GM21423 (cell line): ENCODE results near the gene TULP1.
"Not testable (repeated sequence)": the region's sequence is repeated elsewhere in the genome, so short reads cannot be mapped to it uniquely, and the experiment has no call there.

Source experiments
- ATAC-seq: cut with Tn5 transposase; IDR thresholded peaks from one replicate; pipeline ENCODE4 v1.9.1; 2021; ENCODE audit warnings: mild to moderate bottlenecking, moderate library complexity; ENCODE audit not compliant: unreplicated experiment

The TULP1 gene

DNA sequence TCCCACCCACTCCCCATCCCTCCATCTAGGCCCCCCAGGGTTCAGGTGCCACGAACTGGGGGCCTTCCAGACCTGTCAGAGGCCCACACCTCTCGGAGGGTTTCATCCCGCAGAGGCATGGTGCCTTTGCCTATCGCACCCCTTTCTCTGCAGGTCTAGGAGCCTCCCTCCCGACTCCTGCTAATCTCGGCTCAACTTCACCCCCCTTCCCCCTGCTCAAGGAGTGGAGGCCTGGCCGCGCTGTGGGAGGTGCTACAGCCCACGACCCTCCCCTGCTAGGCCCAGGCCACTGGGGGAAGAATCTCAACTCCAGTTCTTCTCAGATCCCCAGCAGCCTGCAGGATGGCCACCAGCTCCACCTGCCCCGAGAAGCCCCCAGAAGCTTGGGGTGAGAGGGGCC, at the start of gene TULP1:
TULP1 (minus strand) TSS at position 157 of the 400 bp plus-strand sequence; CDS start at position 119, 38 bp downstream.
- ATAC-seq, result no peak

DNA sequence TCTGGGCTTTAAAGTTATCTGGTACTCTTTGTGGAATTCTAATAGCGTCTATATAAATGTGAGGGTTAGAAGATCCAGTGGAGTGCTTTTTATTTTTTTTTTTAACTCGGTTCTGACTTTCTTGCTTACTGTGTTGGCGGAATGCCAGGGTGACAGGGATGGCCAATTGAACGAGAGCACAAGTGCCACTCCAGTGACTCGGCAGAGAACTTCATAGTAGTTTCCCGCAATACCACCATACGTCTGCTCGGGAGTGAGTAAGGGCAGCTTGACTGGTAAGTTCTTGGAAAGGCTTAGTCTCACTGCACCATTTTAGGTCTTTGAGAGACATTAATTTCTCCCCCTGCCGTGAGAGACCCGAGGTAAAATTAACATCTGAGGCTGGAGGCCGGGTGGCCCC, 49.4 kb upstream of the TULP1 start:
- ATAC-seq, result no peak

DNA sequence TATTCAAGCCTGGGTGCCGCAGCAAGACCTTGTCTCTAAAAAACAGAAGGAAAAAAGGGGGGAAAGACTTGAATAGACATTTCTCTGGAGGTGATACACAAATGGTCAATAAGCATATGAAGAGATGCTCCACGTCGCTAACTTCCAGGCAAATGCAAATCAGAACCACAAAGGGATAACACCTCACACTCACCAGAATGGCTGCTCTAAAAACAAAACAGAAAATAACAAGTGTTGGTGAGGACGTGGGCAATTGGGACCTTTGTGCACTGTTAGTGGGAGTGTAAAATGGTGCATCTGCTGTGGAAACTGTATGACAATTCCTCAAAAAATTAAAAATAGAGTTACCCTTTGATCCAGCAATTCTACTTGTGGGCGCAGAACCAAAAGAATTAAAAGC, 48.4 kb upstream of the TULP1 start:
- ATAC-seq, result no peak

DNA sequence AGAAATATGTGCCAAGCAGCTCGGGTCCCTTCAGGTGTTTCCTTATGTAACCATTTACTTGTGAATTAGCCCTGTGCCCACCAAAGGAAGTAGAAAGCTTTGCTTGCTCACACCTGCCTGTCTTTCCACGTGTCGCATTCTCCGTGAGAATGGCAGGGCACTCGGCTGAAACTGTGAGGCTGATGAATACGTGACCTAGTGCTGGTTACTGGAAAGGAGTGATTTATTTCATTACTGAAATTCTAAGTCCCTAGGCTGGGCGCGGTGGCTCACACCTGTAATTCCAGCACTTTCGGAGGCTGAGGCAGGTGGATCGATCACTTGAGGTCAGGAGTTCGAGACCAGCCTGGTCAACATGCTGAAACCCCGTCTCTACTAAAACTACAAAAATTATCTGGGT, 45.9 kb upstream of the TULP1 start:
- ATAC-seq, result no peak

DNA sequence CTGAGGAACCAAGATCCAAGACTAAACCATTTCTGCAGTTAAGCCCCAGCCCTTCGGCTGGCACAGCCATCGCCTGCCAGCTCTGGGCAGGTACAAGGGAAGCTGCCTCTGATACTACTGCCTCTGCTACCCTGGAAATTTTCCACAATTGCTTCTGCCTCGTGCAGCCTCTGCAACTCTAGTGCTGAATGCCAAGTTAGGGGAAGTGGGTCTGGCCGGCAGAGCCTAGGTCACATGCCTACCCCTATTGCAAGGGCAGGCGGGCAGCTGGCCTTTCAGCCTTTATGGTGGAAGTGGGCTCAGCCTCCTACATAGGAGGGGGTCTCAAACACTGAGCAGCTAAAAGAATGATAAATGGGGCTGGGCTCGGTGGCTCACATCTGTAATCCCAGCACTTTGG, 44.5 kb upstream of the TULP1 start:
- ATAC-seq, result no peak

DNA sequence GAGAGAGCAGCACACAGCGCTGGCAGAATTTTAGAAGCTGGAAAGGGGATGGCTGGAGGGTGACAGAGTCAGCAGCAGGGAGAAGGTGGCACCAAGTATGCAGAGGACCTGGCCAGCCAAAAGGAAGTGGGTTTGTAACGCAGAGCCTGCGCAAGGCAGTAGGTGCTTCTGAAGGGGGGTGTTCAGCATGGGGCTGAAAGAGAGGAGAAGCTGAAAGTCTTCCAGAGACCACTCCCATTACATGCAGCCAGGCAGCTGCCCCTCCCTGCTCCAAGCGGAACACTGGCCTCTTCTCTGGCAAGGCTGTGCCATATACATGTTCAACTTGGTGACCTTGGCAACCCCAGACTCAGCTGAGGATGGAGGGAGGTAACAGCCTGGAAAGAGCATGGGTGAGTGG, 42.1 kb upstream of the TULP1 start:
- no peak for ATAC-seq

DNA sequence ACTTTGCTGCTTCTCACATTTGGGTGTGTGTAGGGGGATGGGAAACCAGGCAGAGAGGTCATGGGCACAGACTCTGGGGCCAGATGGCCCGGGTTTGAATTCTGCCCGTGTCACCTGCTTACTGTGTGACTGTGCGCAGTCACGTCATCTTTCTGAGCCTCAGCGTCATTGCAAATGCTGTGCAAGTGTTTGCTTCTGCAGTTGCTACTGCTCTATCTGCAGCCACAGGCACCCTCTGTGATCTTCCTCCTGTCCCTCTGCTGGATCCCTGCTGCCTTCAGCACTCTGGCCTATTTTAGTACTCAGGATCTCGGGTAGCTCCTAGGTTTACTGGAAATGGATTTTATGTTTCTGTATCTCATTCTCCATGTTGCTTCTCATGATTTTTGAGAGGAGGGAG, 40.6 kb upstream of the TULP1 start:
- ATAC-seq, result no peak

DNA sequence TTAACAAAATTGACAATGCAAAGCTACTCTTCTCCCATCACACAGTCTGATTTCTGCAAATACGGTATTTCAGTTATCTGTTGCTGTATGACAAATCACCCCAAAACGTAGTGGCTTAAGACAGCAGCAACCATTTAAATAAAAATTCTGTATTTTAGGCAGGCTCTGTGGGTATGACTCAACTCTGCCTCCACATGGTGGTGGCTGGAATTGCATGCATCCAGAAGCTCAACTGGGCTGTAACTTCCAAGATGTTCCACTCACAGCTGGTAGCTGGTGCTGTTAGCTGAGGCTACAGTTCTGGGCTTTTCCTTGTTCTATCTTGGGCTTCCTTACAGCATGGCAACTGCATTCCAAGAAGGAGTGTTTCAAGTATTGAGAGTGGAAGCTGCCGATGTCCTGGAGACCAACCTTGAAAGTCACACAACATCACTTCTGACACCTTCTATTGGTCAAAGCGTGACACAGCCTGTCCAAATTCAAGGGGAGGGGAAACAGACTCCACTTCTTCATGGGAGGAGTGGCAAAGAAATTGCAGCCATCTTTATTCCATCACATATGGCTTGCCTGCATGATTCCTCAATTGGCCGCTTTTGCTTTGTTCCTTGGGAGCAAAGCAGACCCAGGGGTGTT, 39.7 kb upstream of the TULP1 start:
- no peak for ATAC-seq

DNA sequence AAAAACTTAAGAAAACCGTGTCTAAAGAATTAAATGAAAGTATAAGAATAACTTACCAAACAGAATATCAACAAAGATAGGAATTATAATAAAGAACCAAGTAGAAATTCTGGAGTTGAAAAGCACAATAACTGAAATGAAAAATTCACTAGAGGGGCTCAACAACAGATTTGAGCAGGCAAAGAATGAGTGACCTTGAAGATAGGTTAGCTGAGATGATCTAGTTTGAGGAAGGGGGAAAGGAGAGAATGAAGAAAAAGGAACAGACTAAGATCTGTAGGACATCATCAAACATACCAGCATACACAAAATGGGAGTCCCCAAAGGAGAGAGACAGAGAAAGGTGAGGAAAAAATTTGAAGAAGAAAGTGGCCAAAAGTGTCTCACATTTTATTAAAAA, 37.7 kb upstream of the TULP1 start:
- ATAC-seq, result no peak

DNA sequence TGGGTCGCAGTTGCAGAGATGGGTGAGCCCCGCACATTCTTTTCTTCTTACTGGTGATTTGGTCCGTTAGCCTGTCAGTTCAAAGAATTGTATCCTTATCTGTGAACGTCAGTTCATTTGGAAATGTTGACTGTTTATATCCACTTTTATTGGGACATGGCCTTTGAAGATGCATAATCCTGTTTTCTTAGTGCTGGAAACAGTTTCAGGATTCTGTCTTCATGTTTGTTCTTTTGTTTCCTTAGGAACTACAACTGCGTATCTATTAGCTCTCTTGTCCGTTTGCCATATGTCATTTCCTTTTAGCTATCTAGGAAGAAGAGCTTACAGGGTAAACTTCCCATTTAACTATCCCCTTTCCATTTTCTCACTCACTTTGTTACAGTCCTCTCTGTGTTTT, 35.0 kb upstream of the TULP1 start:
- no peak for ATAC-seq

DNA sequence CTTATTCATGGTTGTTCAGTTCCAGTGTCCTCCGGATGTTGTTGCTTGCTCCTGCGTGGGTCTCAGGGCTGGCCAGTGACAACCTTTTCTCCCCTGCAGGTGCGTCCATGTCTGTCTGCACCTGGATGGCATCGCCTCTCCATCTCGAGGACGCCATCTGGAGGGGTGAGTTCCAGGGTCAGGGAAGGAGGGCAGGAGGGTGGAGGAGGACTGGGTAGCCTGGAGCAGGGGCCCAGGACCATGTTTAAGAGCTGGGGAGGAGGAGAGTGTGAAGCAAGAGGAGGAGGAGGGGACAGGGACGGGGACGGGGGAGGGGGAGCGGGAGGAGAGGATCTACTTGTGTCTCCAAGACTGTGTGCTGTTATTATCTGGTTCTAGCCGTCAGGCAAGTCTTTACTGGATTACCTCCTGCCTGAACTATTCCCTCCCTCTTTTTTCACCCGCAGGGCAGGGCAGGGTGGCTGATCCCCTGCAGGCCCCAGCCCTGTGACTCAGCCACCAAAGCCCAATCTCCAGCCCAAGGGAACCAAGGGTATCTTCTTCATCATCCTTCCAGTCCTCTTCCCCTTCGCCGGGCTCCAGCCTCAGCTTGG, 32.2 kb upstream of the TULP1 start:
- no peak for ATAC-seq

DNA sequence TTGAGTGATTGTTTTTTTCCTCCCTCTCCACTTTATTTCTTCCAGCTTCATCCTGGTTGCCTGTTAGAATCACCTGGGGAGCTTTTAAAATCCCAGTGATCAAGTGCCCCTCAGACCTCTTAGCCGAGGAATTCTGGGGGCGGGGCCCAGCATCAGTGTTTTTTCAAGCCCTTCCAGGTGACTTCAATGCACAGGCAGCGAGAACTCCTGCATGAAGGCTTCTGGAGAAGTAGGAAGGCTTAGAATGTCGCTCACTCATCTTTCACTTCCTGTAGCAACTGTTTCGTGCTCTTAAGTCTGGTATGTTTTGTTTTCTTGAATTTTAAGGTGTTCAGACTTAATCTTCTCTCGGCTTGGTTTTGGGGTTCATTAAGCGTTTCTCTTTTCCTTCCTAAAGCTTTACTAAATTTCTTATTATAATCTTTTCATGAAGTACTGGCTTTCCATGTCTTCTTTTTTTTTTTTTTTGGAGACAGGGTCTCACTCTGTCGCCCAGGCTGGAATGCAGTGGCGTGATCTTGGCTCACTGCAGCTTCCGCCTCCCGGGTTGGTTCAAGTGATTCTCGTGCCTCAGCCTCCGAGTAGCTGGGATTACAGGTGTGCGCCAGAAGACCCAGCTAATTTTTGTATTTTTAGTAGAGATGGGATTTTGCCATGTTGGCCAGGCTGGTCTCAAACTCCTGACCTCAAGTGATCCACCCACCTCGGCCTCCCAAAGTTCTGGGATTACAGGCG, 30.9 kb upstream of the TULP1 start:
- no peak for ATAC-seq

DNA sequence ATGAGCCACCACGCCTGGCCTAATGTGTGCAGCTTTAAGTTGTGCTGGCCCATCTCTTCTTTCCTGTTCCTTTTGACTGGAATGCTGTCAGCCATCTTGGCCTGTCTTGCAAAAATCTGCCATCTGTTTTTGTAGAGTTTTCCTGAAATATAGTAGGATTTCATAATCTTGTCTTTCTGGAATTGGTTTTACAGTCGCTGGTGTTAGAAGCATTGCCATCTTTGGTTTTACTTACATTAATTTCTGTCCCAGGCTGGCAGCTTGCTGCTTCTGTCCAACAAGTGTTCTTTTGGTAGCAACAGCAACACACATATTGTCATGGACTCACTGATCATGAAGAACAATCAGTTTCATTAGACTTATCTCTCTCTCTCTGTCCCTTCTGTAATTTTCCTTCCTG, 29.1 kb upstream of the TULP1 start:
- ATAC-seq, result no peak

DNA sequence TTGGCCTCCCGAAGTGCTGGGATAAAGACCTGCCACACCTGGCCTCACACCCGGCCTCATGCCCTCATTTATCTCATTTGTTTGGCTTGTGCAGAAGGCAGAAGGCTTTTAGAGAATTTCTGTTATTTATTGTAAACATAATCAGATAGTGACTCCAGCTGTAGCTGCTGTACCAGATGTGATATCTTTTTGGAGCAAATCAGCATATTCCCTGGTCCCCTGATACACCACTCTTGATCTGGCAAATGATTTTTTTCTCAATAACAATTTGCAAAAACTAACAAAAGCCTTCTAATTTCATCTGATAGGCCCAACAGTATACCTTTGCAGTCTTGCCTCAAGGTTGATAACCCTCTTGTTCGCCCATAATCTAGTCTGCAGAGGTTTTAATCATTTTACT, 26.5 kb upstream of the TULP1 start:
- ATAC-seq, result no peak

DNA sequence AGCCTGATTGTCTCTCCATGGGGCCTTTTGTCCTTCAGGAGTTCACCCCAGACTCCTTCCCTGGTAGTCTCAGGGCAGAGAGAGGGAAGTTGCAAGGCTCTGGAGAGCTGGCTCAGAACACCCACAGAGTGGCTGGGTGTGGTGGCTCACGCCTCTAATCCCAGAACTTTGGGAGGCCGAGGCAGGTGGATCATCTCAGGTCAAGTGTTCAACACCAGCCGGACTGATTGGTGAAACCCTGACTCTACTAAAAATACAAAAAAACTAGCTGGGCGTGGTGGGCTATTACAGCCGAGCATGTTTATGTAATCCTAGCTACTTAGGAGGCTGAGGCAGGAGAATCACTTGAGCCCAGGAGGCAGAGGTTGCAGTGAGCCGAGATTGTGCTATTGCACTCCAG, 23.2 kb upstream of the TULP1 start:
- ATAC-seq, result not testable (repeated sequence)

DNA sequence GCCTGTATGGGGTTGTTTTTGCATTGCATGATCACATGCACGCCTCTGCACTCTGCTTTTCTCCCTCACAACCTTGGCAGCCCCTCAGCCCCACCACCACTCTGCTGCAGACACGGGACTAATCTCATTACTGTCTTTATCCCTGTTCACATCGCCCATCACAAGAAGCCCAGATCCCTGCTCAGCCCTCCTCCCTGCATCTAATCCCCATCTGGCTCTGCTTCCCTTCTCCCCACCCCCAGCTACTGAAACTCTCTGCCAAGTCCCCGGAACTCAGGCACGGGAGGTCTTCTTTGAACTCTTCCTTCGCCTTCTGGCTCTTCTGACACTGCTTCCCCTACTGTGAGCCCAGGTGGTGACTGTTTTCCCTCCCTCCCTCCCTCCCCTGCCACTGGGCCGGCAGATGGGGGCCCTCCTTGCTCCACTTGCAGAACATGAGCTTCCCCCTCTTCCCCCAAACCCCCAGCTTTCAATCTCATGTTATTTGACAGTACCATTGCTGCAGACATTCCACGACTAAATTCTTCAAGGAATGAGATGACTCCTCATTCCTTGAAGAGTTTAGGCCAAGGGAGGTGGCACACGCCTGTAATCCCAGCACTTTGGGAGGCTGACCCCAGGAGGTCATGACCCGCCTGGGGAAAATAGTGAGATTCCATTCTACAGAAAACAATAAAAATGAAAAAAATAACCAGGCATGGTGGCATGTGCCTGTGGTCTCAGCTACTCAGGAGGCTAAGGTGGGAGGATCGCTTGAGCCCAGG, 21.9 kb upstream of the TULP1 start:
- no peak for ATAC-seq

DNA sequence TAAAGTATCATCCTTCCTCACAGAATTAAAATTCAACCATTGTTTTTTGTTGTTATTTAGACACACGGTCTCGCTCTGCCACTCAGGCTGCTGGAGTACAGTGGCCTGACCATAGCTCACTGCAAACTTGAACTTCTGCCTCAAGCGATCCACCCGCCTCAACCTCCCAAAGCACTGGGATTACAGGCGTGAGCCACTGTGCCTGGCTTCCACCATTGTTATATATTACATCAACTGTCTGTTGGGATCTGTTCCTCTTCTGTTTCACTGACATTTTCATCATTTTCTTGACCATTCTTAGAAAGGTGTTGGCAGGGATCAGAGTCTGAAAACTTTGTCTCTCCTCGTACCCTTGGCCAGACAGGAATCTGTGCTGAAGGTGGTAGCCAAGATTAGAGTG, 21.3 kb upstream of the TULP1 start:
- no peak for ATAC-seq

DNA sequence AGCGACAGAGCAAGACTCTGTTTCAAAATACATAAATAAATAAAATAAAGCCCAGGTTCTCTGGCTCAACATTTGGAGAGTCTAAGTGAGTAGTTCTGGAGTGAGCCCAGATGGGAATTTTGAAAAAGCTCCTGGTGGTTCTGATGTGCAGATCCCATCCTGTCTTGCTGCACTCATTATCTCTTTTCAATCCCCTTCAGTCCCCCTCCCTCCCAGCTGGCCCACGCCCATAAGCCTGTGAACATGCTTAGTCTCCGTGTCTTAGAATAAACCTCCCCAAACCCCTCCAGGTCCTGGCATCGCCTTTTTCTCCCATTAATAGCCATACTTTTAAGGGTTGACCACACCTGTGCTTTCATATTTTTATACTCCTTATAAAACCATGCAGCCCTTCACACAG, 19.4 kb upstream of the TULP1 start:
- no peak for ATAC-seq

DNA sequence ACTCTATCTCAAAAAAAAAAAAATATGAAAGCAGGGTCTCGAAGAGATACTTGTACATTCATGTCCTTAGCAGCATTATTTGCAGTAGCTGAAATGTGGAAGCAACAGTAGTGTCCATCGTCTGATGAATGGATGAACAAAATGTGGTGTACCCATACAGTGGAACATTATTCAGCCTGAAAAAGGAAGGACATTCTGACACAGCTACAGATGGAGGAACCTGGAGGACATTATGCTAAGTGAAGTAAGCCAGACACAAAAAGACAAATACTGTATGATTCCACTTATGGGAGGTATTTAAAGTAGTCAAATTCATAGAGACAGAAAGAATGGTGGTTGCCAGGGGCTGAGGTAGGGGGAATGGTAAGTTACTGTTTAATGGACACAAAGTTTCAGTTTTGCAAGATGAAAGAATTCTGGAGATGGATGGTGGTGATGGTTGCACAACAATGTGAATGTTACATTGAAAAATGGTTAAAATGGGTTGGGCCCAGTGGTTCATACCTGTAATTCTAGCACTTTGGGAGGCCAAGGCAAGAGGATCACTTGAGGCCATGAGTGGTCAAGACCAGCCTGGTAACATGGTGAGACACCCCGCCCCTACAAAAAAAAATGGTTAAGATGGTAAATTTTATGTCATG, 11.8 kb upstream of the TULP1 start:
- no peak for ATAC-seq

DNA sequence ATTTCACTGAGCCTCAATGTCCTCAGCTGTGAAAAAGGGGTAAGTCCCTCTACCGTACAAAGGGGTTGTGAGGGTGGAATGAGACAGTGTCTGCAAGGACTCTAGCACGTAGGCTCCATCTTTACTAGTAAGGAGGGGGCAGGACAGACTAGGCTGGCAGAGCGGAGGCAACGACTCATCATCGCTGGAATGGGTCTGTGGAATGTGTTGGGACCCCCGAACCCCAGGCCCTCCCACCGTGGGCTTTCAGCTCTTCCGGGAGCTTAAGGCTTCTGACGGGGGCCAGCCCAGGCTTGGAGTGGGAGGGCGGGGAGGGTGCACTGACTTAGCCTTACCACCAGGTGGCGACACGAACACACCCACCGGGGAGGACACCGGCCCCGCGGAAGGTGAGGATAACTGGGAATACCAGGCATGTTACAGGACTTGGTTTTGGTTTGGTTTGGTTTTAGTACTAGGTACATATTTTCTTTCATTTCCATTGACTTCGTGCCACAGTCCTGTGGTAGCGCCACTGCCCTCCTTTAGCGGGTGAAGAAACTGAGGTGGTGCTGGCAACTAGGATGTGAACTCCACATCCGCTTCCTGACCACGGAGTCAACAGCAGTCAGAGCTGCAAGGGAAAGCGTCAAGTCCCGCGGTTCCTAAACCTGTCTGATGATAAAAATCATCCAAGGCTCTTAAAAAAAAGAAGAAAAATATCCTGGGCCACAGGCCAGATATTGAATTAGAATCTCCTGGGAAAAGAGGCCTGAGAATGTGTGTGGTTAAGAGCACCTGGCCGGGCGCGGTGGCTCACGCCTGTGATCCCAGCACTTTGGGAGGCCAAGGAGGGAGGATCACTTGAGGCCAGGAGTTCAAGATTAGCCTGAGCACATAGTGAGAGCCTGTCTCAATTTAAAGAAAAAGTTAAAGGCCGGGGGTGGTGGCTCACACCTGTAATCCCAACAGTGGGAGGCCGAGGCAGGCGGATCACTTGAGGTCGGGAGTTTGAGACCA, 10.3 kb upstream of the TULP1 start:
- no peak for ATAC-seq
